Fibroblast of lung (primary cell): Measurements from ENCODE around the gene MUC6.

Experiments
- CTCF ChIP-seq, 2 donors: IDR thresholded peaks in 1 of 2; conservative IDR thresholded peaks in 1 of 2; 1 replicate in 1 of 2; 2 replicates in 1 of 2; pipeline ENCODE4 v1.5.1; 2011 to 2012; ENCODE audit warnings: low read length in 2 of 2, control low read depth in 1 of 2, inconsistent platforms in 1 of 2, low read depth in 1 of 2, mild to moderate bottlenecking in 1 of 2
- EZH2 ChIP-seq: IDR thresholded peaks from 2 replicates; pipeline ENCODE4 v1.5.1; 2012; ENCODE audit warnings: low read length, control low read depth, mild to moderate bottlenecking; ENCODE audit errors: missing control alignments

GRCh38 chr11:1029654-1030053 is 6.9 kb downstream of the MUC6 start:
- TF ChIP-seq CTCF (conservative IDR thresholded peaks at IDR 0.05 in 1 of 2, IDR thresholded peaks at IDR 0.05 in 1 of 2; ENCODE audit: low read depth in 1 of 2, low read length in 2 of 2) (no peak), EZH2 (no peak)
